GM10266 (cell line): ENCODE measurements around the gene DLX3.

Experiments used
- DNase-seq: peaks from one replicate; pipeline ENCODE4 v3.0.0; 2012; ENCODE audit errors: extremely low spot score
- TF ChIP-seq, protein P1 (sequence below): IDR thresholded peaks from 2 replicates; pipeline ENCODE4 v1.5.1; 2012; ENCODE audit warnings: mild to moderate bottlenecking, low read depth; ENCODE audit not compliant: control insufficient read depth, insufficient read depth; ENCODE audit errors: missing control alignments

The DLX3 gene

GRCh38 chr17:50022463-50023130 is 27.6 kb upstream of the DLX3 start:
- TF ChIP-seq, protein P1, sequence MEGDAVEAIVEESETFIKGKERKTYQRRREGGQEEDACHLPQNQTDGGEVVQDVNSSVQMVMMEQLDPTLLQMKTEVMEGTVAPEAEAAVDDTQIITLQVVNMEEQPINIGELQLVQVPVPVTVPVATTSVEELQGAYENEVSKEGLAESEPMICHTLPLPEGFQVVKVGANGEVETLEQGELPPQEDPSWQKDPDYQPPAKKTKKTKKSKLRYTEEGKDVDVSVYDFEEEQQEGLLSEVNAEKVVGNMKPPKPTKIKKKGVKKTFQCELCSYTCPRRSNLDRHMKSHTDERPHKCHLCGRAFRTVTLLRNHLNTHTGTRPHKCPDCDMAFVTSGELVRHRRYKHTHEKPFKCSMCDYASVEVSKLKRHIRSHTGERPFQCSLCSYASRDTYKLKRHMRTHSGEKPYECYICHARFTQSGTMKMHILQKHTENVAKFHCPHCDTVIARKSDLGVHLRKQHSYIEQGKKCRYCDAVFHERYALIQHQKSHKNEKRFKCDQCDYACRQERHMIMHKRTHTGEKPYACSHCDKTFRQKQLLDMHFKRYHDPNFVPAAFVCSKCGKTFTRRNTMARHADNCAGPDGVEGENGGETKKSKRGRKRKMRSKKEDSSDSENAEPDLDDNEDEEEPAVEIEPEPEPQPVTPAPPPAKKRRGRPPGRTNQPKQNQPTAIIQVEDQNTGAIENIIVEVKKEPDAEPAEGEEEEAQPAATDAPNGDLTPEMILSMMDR = no peak
- no peak for DNase-seq

- DNase-seq = no peak
- TF ChIP-seq, protein P1 = no peak
Measured at GRCh38 chr17:50021681-50022370, 26.8 kb upstream of the DLX3 start.

DNA sequence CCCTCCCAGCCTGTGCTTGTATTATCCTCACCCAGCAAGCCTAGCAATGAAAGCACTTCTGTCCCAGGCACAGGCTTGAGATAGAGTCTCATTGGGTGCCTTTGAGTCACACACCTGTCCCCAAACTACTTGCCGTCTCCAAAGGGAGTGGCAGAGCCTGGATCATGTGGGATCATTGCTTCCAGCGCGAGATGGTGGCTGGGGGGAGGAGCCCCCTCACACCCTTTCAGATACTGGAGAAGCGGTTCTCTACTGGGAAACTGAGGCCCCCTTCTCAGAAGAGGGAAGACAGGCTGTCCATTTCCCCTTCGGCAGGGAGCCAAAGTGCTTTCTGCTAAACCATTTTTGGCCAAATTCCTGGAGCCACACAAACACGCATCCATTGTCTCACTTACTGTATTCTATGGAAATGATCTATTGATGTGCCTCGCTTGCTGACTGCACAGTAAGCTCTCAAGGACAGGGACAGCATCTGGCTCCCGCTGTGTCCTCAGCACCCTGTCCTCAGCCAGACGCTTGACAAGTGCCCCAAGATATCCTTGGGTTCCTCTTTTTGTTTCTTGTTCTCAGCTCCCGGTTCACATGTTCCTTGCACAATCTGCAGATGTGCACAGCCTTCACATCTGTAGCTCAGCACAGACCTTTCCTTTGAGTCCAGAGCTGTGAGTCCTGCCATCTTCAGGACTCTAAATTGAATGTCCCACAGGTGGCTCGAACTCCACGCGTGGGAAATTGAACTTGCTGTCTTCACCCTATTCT is 26.0 kb upstream of the DLX3 start:
- no peak for DNase-seq
- TF ChIP-seq, protein P1 = no peak

- TF ChIP-seq, protein P1 = no peak
- no peak for DNase-seq
Measured at GRCh38 chr17:50018909-50019308, 23.9 kb upstream of the DLX3 start.

DNA sequence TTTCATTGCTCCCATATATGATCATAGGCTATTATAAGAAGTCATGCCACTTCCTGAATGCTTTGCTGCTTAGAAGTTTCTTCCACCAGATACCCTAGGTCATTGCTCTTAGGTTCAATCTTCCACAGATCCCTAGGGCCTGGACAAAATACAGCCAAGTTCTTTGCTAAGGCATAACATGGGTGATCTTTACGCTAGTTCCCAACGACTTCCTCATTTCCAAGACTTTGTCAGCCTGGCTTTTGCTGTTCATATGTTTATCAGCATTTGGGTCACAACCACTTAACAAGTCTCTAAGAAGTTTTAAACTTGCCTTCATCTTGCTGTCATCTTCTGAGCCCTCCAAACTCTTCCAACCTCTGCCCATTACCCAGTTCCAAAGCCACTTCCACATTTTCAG is 20.1 kb upstream of the DLX3 start:
- DNase-seq = no peak
- TF ChIP-seq, protein P1 = no peak

DNA sequence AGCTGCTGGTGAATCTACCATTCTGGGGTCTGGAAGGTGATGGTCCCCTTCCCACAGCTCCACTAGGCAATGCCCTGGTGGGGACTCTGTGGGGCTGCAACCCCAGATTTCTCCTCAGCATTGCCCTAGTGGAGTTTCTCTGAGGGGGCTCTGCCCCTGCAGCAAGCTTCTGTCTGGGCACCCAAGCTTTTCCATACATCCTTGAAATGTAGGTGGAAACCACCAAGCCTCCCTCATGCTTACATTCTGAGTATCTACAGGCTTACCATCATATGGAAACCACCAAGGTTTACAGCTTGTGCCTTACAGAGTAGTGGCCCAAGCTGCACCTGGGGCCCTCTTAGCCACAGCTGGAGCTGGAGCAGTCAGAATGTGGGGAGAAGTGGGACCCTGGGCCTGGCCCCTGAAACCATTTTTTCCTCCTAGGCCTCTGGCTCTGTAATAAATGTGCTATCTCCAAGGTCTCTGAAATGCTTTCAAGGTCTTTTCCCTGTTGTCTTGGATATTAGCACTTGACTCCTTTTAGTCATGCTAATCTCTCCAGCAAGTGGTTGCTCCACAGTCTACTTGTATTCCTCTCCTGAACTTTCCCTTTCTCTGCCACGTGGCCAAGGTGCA is 19.6 kb upstream of the DLX3 start:
- no peak for DNase-seq
- TF ChIP-seq, protein P1 = no peak

DNA sequence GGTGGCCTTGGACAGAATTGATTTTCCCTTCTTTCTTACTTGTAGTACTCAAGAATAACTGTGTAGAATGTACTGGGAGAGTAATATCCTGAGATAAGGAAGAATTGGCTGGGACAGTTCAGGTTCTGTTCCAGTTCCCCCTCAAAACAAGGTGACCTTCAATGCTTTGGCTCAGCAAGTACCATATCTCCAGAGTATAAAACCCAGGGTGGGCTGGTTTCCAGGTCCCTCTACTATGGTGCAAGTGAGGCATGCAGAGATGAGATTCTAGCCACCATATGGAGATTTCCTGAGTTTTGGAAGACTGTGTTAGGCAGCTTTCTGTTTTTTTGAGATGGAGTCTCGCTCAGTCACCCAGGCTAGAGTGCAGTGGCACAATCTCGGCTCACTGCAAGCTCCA is 18.1 kb upstream of the DLX3 start:
- no peak for DNase-seq

More for the DNA sequence above, 18.1 kb upstream of the DLX3 start:
- TF ChIP-seq, protein P1 = no peak
